ENCODE results near the gene CACNA1C.

The CACNA1C gene

GRCh38 chr12:2520722-2521246 lies 468.0 kb downstream of the CACNA1C start:
- DNase-seq (ENCODE audit: low read depth in 3 of 3) = no peak

GRCh38 chr12:2523317-2523716 lies 470.5 kb downstream of the CACNA1C start:
- no peak for DNase-seq (ENCODE audit: low read depth in 3 of 3)

- DNase-seq (ENCODE audit: low read depth in 3 of 3) = no peak
These were observed 471.1 kb downstream of the CACNA1C start for GRCh38 chr12:2523844-2524243.

- no peak for DNase-seq (ENCODE audit: low read depth in 3 of 3)
These were observed 473.6 kb downstream of the CACNA1C start for GRCh38 chr12:2526371-2526770.

- DNase-seq (ENCODE audit: low read depth in 3 of 3) = no peak
These were observed 475.2 kb downstream of the CACNA1C start for GRCh38 chr12:2528001-2528400.

DNA sequence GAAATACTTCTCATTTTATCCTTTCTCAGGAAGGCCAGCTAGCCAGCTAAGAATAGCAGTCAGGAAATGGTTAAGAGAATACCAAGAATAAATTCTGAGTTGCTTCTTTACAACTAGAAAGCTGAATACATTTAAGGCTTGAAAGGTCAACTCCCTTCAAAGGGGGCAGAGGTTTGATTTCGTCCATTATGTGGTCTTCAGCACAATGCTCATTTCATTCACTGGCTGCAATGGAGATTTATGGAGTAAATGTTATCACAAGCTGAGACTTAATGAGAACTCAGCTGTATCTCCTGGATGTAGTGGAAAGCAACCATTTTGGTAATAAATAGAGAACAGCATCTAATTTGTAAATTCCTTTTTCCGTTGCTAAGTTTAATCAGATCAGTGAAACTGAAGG lies 477.0 kb downstream of the CACNA1C start:
- DNase-seq (ENCODE audit: low read depth in 3 of 3) = no peak

- no peak for DNase-seq (ENCODE audit: low read depth in 3 of 3)
These were observed 478.6 kb downstream of the CACNA1C start for GRCh38 chr12:2531371-2531770.

DNA sequence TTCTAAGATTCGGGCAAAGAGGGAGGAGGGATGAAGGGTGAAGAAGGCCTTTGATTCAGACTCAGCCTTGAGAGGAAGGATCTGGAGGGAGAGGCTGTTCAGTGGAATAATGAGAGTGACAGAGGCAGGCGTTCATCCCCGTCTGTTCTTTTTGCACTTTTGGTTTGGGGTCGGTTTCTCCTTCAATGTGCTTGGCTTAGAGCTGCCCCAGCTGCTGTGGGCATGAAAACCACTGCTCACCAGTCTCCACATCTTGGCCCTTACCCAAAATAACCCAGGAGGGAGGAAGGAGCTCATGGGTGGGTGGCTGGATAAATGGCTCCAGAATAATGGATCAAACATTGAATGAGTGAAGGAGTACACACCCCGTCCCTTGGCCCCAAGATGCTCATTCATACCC lies 480.2 kb downstream of the CACNA1C start:
- no peak for DNase-seq (ENCODE audit: low read depth in 3 of 3)

DNA sequence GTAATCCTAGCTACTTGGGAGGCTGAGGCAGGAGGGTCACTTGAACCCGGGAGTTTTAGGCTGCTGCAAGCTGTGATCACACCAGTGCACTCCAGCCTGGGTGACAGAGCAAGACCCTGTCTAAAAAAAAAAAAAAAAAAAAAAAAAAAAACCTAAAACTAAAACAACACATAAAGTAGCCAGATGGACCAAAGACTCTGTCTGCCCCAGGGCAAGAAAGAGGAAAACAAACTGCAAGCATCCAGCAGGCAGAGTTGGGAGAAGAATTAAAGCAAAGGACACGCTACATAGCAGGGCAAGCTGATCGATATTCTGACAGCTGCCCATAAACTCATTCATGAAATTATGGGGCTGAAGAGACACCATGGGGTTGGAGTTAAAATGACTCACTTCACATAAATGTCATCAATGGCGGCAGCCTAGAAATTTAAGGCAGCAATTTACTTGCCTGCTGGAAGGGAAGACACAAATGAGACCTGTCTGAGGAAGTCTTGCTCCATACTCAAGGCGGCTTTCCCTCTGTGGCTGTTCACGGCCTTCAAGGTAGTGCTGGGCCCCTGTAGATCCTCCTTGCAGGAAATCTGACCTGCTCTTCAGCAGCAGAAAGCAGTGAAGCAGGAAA lies 482.9 kb downstream of the CACNA1C start:
- DNase-seq (ENCODE audit: low read depth in 3 of 3) = no peak

DNA sequence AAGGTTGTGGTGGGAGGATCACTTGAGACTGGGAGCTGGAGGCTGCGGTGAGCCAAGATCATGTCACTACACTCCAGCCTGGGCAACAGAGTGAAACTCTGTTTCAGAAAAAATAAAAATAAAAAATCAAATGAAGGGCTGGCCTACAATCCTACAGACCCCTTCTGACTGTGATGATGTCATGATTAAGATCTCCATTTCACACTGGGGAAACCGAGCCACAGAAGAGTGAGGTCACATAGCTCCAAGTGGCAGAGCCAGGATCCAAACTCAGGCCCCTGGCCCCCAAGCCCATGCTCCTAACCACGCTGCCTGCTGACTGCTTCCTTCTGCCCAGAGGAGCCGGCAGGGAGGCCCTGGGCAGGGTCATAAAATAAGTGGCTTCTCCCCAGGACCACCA lies 483.9 kb downstream of the CACNA1C start:
- DNase-seq (ENCODE audit: low read depth in 3 of 3) = no peak

GRCh38 chr12:2537868-2538541 lies 485.2 kb downstream of the CACNA1C start:
- DNase-seq (ENCODE audit: low read depth in 3 of 3) = no peak

- no peak for DNase-seq (ENCODE audit: low read depth in 3 of 3)
These were observed 487.2 kb downstream of the CACNA1C start for GRCh38 chr12:2539938-2540337.

DNA sequence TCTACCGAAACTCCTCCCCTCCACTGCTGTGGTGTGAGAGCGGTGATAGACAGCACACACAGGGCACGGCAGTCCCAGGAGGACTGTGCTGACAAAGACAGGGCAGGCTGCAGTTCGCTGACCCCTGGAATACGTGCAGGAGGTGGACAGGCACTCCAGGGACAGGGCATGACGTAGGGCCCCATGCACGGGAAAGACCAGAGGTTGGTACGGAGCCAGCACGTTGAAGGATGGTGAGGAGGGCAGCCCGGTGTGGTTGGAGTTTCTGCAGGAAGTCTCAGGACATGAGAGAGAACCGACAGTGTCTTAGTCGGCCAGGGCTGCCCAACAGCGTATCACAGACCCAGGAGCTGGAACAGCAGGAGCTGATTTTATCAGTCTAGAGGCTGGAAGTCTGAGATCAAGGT lies 487.8 kb downstream of the CACNA1C start:
- DNase-seq (ENCODE audit: low read depth in 3 of 3) = no peak

- no peak for DNase-seq (ENCODE audit: low read depth in 3 of 3)
These were observed 488.9 kb downstream of the CACNA1C start for GRCh38 chr12:2541631-2542204.

- DNase-seq (ENCODE audit: low read depth in 3 of 3) = no peak
These were observed 491.0 kb downstream of the CACNA1C start for GRCh38 chr12:2543801-2544200.

- DNase-seq (ENCODE audit: low read depth in 3 of 3) = no peak
These were observed 491.4 kb downstream of the CACNA1C start for GRCh38 chr12:2544230-2544629.

- DNase-seq (ENCODE audit: low read depth in 3 of 3) = no peak
These were observed 494.7 kb downstream of the CACNA1C start for GRCh38 chr12:2547273-2548044.

- DNase-seq (ENCODE audit: low read depth in 3 of 3) = no peak
These were observed 495.3 kb downstream of the CACNA1C start for GRCh38 chr12:2548081-2548480.

DNA sequence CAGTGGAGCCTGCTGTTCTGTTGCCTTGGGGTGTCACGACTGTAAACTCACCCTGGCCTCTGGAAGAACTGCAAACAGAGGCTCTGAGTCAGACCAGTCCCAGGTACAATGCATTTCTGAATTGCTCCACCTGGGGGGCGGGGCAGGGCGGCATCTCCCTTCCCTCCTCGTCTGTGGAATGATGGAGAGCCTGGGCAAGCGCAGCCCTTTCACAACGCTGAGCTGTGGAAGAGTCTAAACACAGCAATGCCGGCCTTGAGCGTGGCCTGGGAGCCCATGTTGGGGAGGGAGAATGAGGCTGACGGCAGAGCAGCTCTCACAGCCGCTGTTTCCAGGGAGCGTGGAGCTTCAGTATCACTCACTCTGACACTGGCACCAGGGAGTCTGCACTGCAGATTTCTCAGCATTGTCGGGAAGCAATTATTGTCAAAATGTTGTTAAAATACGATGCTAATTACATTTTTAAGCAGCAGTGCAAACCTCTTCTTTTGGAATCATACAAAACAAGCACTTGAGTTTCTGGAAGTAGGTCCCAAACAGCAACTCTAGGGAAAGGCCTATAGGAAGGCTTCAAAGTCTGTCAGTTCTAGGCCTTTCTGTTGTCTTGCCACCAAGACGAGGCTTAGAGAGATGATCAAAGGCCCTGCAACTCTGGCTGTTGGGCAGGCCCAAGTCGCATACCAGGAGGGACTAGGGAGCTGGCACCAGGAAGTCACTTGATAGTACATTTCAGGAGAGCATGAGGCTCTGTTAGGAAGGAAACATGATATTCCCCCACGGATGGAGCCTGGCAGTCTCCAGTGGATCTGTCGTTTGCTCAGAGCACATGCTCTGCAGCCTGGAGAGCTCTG lies 498.0 kb downstream of the CACNA1C start:
- DNase-seq (ENCODE audit: low read depth in 3 of 3) = no peak

GRCh38 chr12:2551412-2551900 lies 498.7 kb downstream of the CACNA1C start:
- no peak for DNase-seq (ENCODE audit: low read depth in 3 of 3)
